ENCODE measurements around the gene OR56A1. TPM values are rescaled to one million over a fixed set of nuclear protein-coding genes. Genes with fewer than 3 reads are reported as not detected.

Gene OR56A1
- total and polyA plus RNA-seq, 4 donors: under 0.01 TPM; not detected in 2

DNA sequence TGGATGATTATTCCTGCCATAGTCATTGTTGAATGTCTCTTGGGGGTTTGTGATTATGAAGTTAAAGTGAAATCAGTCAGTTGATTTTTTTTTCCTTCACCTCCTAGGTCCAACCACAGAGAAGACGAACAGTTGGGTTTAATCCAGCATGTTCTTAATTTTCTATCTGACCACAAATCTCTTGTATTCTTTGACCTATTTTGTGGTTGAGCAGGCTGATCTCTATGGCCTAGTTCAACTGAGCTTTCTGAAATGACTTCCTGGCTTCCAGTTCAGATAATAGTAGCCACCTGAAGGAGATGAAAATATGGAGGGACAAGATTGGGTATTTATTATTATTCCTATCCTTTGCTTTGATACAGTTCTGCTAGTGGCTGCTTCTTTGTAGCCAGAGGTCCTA lies 57.0 kb downstream of the OR56A1 start:
- Histone ChIP-seq H3K27me3 (ENCODE audit: control insufficient read depth in 4 of 4, insufficient read depth in 4 of 4, low read length in 3 of 4) (no peaks in the 10 kb centered on the region), H3K9me3 (ENCODE audit: control insufficient read depth in 4 of 4, low read length in 3 of 4) (no peaks in the 10 kb centered on the region), H3K36me3 (ENCODE audit: control insufficient read depth in 4 of 4, insufficient read depth in 3 of 4, low read depth in 1 of 4, low read length in 3 of 4) (no peaks in the 10 kb centered on the region), H3K4me1 (ENCODE audit: control insufficient read depth in 4 of 4, insufficient read depth in 4 of 4, low read length in 3 of 4) (no peaks in the 10 kb centered on the region), H3K4me3 (ENCODE audit: low read depth in 1 of 3, low read length in 3 of 3) (no peak overlapping the region), H3K9ac (ENCODE audit: low read depth in 1 of 2, low read length in 2 of 2) (no peak overlapping the region), H3K27ac (ENCODE audit: low read depth in 1 of 2, low read length in 2 of 2) (no peak overlapping the region)
- TF ChIP-seq, protein P1, sequence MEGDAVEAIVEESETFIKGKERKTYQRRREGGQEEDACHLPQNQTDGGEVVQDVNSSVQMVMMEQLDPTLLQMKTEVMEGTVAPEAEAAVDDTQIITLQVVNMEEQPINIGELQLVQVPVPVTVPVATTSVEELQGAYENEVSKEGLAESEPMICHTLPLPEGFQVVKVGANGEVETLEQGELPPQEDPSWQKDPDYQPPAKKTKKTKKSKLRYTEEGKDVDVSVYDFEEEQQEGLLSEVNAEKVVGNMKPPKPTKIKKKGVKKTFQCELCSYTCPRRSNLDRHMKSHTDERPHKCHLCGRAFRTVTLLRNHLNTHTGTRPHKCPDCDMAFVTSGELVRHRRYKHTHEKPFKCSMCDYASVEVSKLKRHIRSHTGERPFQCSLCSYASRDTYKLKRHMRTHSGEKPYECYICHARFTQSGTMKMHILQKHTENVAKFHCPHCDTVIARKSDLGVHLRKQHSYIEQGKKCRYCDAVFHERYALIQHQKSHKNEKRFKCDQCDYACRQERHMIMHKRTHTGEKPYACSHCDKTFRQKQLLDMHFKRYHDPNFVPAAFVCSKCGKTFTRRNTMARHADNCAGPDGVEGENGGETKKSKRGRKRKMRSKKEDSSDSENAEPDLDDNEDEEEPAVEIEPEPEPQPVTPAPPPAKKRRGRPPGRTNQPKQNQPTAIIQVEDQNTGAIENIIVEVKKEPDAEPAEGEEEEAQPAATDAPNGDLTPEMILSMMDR (IDR thresholded peaks at IDR 0.05; ENCODE audit: low read depth, low read length, missing input control): no peak
- no peak for TF ChIP-seq FOXA2 (IDR thresholded peaks at IDR 0.05)
- DNase-seq (ENCODE audit: low spot score): no peak
- 62% methylated on average over 1 of the region's 1 CpG for WGBS

Small RNA genes lying within 50 kb of the gene (small RNA-seq; reads per million reads assigned to genes)
- gene RNA5SP329: not detected

Other genes starting within 250 kb of the OR56A1 start
- gene OR52N5, start 247.4 kb downstream of the OR56A1 start, total RNA-seq: under 1 TPM in 1 of 2 donors, not detected in 1; 0.08 TPM
- gene OR52N5, start 247.4 kb downstream of the OR56A1 start, polyA plus RNA-seq: not detected
- under 1 TPM; under 0.01 to 0.05 TPM for gene OR52N1, start 239.5 kb downstream of the OR56A1 start, total RNA-seq
- gene OR52N1, start 239.5 kb downstream of the OR56A1 start, polyA plus RNA-seq: not detected
- not detected for gene OR52N2, start 221.8 kb downstream of the OR56A1 start, total RNA-seq
- not detected for gene OR52N2, start 221.8 kb downstream of the OR56A1 start, polyA plus RNA-seq
- not detected for gene OR52E6, start 188.9 kb downstream of the OR56A1 start, total RNA-seq
- gene OR52E6, start 188.9 kb downstream of the OR56A1 start, polyA plus RNA-seq: not detected
- not detected for gene OR52E8, start 173.1 kb downstream of the OR56A1 start, total RNA-seq
- gene OR52E8, start 173.1 kb downstream of the OR56A1 start, polyA plus RNA-seq: not detected
- not detected for gene OR52E4, start 150.1 kb downstream of the OR56A1 start, total RNA-seq
- not detected for gene OR52E4, start 150.1 kb downstream of the OR56A1 start, polyA plus RNA-seq
- gene OR52E5, start 137.6 kb downstream of the OR56A1 start, total RNA-seq: not detected
- gene OR52E5, start 137.6 kb downstream of the OR56A1 start, polyA plus RNA-seq: not detected
- not detected for gene OR56A3, start 88.5 kb downstream of the OR56A1 start, total RNA-seq
- not detected for gene OR56A3, start 88.5 kb downstream of the OR56A1 start, polyA plus RNA-seq
- not detected for gene OR56A5, start 62.3 kb downstream of the OR56A1 start, total RNA-seq
- gene OR56A5, start 62.3 kb downstream of the OR56A1 start, polyA plus RNA-seq: not detected
- under 1 TPM in 1 of 2 donors, not detected in 1; 0.08 TPM for gene OR52L1, start 43.8 kb downstream of the OR56A1 start, total RNA-seq
- gene OR52L1, start 43.8 kb downstream of the OR56A1 start, polyA plus RNA-seq: not detected
- under 1 TPM in 1 of 2 donors, not detected in 1; 0.05 TPM for gene OR56A4, start 23.8 kb downstream of the OR56A1 start, total RNA-seq
- not detected for gene OR56A4, start 23.8 kb downstream of the OR56A1 start, polyA plus RNA-seq
- gene OR56B4, start 76.9 kb upstream of the OR56A1 start, total RNA-seq: not detected
- not detected for gene OR56B4, start 76.9 kb upstream of the OR56A1 start, polyA plus RNA-seq
- gene OR52B2, start 139.6 kb upstream of the OR56A1 start, total RNA-seq: under 1 TPM in 1 of 2 donors, not detected in 1; 0.33 TPM
- not detected for gene OR52B2, start 139.6 kb upstream of the OR56A1 start, polyA plus RNA-seq
- not detected for gene OR52W1, start 168.5 kb upstream of the OR56A1 start, total RNA-seq
- not detected for gene OR52W1, start 168.5 kb upstream of the OR56A1 start, polyA plus RNA-seq
- gene C11orf42, start 174.8 kb upstream of the OR56A1 start, total RNA-seq: not detected
- gene C11orf42, start 174.8 kb upstream of the OR56A1 start, polyA plus RNA-seq: not detected
- gene FHIP1B, start 203.9 kb upstream of the OR56A1 start, total RNA-seq: 10 to 100 TPM; 12.3 to 21.2 TPM
- gene FHIP1B, start 203.9 kb upstream of the OR56A1 start, polyA plus RNA-seq: 10 to 100 TPM; 16.4 to 17.4 TPM
- not detected for gene CNGA4, start 208.3 kb upstream of the OR56A1 start, total RNA-seq
- under 1 TPM in 1 of 2 donors, not detected in 1; 0.09 TPM for gene CNGA4, start 208.3 kb upstream of the OR56A1 start, polyA plus RNA-seq
- not detected for gene CCKBR, start 229.1 kb upstream of the OR56A1 start, total RNA-seq
- gene CCKBR, start 229.1 kb upstream of the OR56A1 start, polyA plus RNA-seq: not detected

All from liver (tissue), 10 donors.